ENCODE results near the gene SPDYE5.

DNA sequence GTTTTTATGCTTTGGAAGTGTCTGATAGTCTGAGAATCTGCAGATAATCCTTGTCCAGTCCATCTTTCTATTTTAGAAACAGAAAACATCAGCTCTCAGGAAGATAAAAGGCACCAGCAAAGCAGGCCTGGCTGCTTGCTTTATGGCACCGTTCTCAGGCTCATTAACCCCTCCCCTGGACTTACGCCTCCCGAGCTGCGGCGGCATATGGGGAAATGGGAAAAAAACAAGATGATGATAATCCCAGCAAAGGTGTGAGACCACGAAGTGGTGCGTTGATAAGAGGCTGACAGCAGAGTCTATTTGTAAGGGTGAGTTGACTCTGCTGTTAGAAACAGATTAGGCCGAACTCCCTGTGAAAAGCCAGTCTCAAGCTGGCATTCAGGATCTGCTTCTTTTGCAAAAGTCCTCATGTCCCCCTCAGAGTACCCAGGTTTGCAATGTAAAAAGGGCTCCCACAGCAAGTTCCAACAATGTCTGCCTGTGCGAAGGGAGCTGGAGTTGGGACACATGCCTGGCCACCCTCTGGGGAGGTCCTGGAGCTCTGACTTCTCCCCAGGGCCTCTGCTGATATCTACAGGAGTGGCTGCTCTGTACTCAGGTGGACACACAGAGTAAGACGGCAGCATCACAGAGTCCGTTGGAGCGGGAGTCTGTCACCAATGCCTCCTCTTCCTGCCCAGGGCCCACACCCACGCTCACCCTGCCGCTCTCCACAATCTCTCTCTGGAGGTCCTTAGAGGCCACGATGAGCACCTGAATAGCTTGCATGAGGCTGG lies 54.3 kb downstream of the SPDYE5 start:
- TF ChIP-seq RAD21 (IDR thresholded peaks at IDR 0.05; ENCODE audit: low read depth) (no peak), CEBPB (IDR thresholded peaks at IDR 0.05) (no peak), TAF1 (IDR thresholded peaks at IDR 0.05; ENCODE audit: low read depth) (no peak), NFIC (IDR thresholded peaks at IDR 0.05) (no peak), EGR1 (IDR thresholded peaks at IDR 0.05) (no peak), ZBTB7A (IDR thresholded peaks at IDR 0.05; ENCODE audit: low read depth) (no peak), TEAD4 (IDR thresholded peaks at IDR 0.05) (no peak)
- TF ChIP-seq, protein P1, sequence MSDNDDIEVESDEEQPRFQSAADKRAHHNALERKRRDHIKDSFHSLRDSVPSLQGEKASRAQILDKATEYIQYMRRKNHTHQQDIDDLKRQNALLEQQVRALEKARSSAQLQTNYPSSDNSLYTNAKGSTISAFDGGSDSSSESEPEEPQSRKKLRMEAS (IDR thresholded peaks at IDR 0.05): no peak
